Suprapubic skin (tissue), 4 donors: ENCODE results near the gene ATPAF1.
"Not testable (repeated sequence)": the region's sequence is repeated elsewhere in the genome, so short reads cannot be mapped to it uniquely, and the experiment has no call there.

Experiments used
- CTCF ChIP-seq, 2 donors: fragments of 200-600 bp in 1 of 2; fragments of 450-650 bp in 1 of 2; sonication (generic) in 1 of 2; IDR thresholded peaks; one replicate each; pipeline ENCODE4 v1.5.1; 2016 to 2019; ENCODE audit warnings: antibody characterized with exemption in 2 of 2, mild to moderate bottlenecking in 1 of 2, moderate library complexity in 1 of 2
- POLR2A ChIP-seq, 2 donors: fragments of 450-650 bp; IDR thresholded peaks; one replicate each; pipeline ENCODE4 v1.6.1; 2017; ENCODE audit warnings: antibody characterized with exemption in 2 of 2, mild to moderate bottlenecking in 2 of 2, moderate library complexity in 2 of 2
- POLR2AphosphoS5 ChIP-seq, 3 donors: sonication (generic); formaldehyde crosslinking; IDR thresholded peaks; one replicate each; pipeline ENCODE4 v1.6.1; 2017; ENCODE audit warnings: antibody characterized with exemption in 3 of 3

- not testable (repeated sequence) for TF ChIP-seq CTCF, POLR2A, POLR2AphosphoS5 (IDR thresholded peaks at IDR 0.05)
Observed at GRCh38 chr1:46662919-46663318, 5.2 kb downstream of the ATPAF1 start.
